SK-N-DZ (cell line): Measurements from ENCODE around the gene MFF.
A peak's percentile ranks its signal among the peaks of the same experiment; 100 is the strongest.

ENCODE experiments used
- DNase-seq: peaks from one replicate; pipeline ENCODE4 v3.0.0-alpha.2; 2015; ENCODE audit warnings: low spot score

Gene MFF

GRCh38 chr2:227326783-227327182 is 1.7 kb downstream of the MFF start:
- no peak for DNase-seq

- no peak for DNase-seq
These were observed 10.7 kb downstream of the MFF start for GRCh38 chr2:227335713-227336112.

- no peak for DNase-seq
These were observed 12.4 kb downstream of the MFF start for GRCh38 chr2:227337442-227337841.

GRCh38 chr2:227339098-227339599 is 14.1 kb downstream of the MFF start:
- no peak for DNase-seq

- DNase-seq, result no peak
These were observed 15.1 kb downstream of the MFF start for GRCh38 chr2:227340106-227340505.

- no peak for DNase-seq
These were observed 16.5 kb downstream of the MFF start for GRCh38 chr2:227341553-227341952.

GRCh38 chr2:227344231-227344630 is 19.2 kb downstream of the MFF start:
- DNase-seq, result no peak

GRCh38 chr2:227347117-227347516 is 22.1 kb downstream of the MFF start:
- no peak for DNase-seq

- DNase-seq, result no peak
These were observed 23.3 kb downstream of the MFF start for GRCh38 chr2:227348324-227348723.

GRCh38 chr2:227349989-227350612 is 25.1 kb downstream of the MFF start:
- DNase-seq, result no peak

GRCh38 chr2:227351639-227352038 is 26.6 kb downstream of the MFF start:
- DNase-seq, result no peak

GRCh38 chr2:227360351-227360750 is 35.3 kb downstream of the MFF start:
- no peak for DNase-seq

GRCh38 chr2:227363756-227364155 is 38.7 kb downstream of the MFF start:
- DNase-seq, result no peak

- DNase-seq, result peak; percentile 54
These were observed 39.7 kb downstream of the MFF start for GRCh38 chr2:227364585-227365263.

GRCh38 chr2:227365833-227366232 is 40.8 kb downstream of the MFF start:
- DNase-seq, result no peak

- peak; percentile 74 for DNase-seq
These were observed 41.8 kb downstream of the MFF start for GRCh38 chr2:227366769-227367426.

GRCh38 chr2:227367427-227367795 is 42.4 kb downstream of the MFF start:
- no peak for DNase-seq

- DNase-seq, result no peak
These were observed 43.5 kb downstream of the MFF start for GRCh38 chr2:227368574-227368973.

- no peak for DNase-seq
These were observed 45.0 kb downstream of the MFF start for GRCh38 chr2:227370092-227370491.

GRCh38 chr2:227370791-227371312 is 45.8 kb downstream of the MFF start:
- no peak for DNase-seq

- no peak for DNase-seq
These were observed 48.3 kb downstream of the MFF start for GRCh38 chr2:227373389-227373788.

- no peak for DNase-seq
These were observed 49.1 kb downstream of the MFF start for GRCh38 chr2:227374158-227374557.
